ENCODE results near the gene RAB42. TPM values are rescaled to one million over a fixed set of nuclear protein-coding genes. Genes with fewer than 3 reads are reported as not detected.

Gene RAB42
- total RNA-seq, 4 donors from 2014 or later = 0.62 to 0.87 TPM; not detected in 2

DNA sequence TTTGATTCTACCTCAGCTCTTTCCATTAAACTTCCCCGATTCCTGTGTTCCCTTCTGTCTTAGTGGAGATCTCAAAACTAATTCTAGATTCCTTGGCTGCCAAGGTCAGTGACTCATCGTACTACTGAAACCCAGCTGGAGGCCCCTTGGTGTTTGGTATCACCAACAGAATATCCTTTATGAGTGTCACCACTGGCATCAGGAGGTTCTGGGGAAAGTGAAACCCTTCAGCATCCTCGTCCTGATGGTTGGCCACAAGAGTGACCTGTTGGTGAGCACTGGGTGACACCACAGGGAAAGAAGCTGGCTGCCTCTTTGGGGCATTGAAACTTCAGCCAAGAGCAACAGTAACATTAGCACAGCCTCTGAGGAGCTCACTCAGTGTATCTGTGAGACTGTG, 9.6 kb downstream of the RAB42 start:
- Histone ChIP-seq H3K4me3 (no peak overlapping the region), H3K9me3 (no peaks in the 10 kb centered on the region), H3K27me3 (no peaks in the 10 kb centered on the region), H3K36me3 (peaks cover 0 to 36% of the 10 kb centered on the region in 2 donors), H3K27ac (peak overlapping the region in 1 of 4 donors; percentile 26), H3K4me1 (no peaks in the 10 kb centered on the region)
- DNase-seq (peak in 1 of 2 donors; percentile 26), ATAC-seq (peak; percentile 39 to 87)
- intact Hi-C loops (cut with DNase I; ENCODE audit: low total_unique reads) = loop anchor here (2.0 kb wide), 1 partner anchor 83 kb away; no protein-coding TSS in a partner anchor
- TF ChIP-seq, protein P1, sequence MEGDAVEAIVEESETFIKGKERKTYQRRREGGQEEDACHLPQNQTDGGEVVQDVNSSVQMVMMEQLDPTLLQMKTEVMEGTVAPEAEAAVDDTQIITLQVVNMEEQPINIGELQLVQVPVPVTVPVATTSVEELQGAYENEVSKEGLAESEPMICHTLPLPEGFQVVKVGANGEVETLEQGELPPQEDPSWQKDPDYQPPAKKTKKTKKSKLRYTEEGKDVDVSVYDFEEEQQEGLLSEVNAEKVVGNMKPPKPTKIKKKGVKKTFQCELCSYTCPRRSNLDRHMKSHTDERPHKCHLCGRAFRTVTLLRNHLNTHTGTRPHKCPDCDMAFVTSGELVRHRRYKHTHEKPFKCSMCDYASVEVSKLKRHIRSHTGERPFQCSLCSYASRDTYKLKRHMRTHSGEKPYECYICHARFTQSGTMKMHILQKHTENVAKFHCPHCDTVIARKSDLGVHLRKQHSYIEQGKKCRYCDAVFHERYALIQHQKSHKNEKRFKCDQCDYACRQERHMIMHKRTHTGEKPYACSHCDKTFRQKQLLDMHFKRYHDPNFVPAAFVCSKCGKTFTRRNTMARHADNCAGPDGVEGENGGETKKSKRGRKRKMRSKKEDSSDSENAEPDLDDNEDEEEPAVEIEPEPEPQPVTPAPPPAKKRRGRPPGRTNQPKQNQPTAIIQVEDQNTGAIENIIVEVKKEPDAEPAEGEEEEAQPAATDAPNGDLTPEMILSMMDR (IDR thresholded peaks at IDR 0.05 in 4 of 5, conservative IDR thresholded peaks at IDR 0.05 in 1 of 5) = no peak
- TF ChIP-seq POLR2A (IDR thresholded peaks at IDR 0.05) = no peak
- in situ Hi-C loops (cut with MboI; ENCODE audit: low sequenced_read_pairs in 4 of 4) = loop anchor here (5.0 to 25.0 kb wide), 3 partner anchors 84 to 89 kb away; partner anchors contain the start of gene RCC1 (in 1 of the 4)

- peak overlapping the region in 1 of 4 donors; percentile 26 for H3K27ac ChIP-seq
- peak in 1 of 2 donors; percentile 47 for ATAC-seq
- no peaks in the 10 kb centered on the region for H3K9me3 ChIP-seq
- in situ Hi-C loops (cut with MboI; ENCODE audit: low sequenced_read_pairs in 4 of 4) = loop anchor here (5.0 to 25.0 kb wide), 3 partner anchors 85 to 90 kb away; partner anchors contain the start of gene RCC1 (in 1 of the 4)
- no peak overlapping the region for H3K4me3 ChIP-seq
- intact Hi-C loops (cut with DNase I; ENCODE audit: low total_unique reads) = loop anchor here (2.0 kb wide), 1 partner anchor 84 kb away; no protein-coding TSS in a partner anchor
- H3K4me1 ChIP-seq = no peaks in the 10 kb centered on the region
- no peak for TF ChIP-seq POLR2A (IDR thresholded peaks at IDR 0.05)
- TF ChIP-seq, protein P1 (IDR thresholded peaks at IDR 0.05 in 4 of 5, conservative IDR thresholded peaks at IDR 0.05 in 1 of 5) = peak; percentile 15 to 56 (median 53)
- no peaks in the 10 kb centered on the region for H3K27me3 ChIP-seq
- H3K36me3 ChIP-seq = peaks cover 0 to 47% of the 10 kb centered on the region in 2 donors
- peak in 1 of 2 donors; percentile 13 for DNase-seq
Observed at GRCh38 chr1:28602536-28603439, 10.7 kb downstream of the RAB42 start.

DNA sequence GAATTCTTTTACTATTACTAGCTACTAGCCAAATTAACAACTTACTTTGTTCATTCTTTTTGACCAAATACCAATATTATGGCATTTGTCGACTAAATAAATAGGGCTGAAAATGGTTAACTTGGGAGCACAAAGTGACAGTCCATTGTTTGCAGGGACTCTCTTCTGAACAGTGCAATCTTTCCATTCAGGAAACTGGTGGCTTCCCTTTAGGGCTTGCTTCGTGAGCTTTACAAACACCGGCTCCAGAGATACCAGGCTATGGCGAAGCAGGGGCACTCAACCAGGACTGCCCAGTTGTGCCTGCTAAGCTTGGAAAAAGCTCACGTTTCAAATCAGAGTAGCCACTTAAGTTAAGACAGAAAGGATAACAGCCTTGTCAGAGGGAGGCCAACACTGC, 12.3 kb downstream of the RAB42 start:
- Histone ChIP-seq H3K9me3 (no peaks in the 10 kb centered on the region), H3K27me3 (no peaks in the 10 kb centered on the region), H3K27ac (no peak overlapping the region), H3K36me3 (peaks cover 0 to 61% of the 10 kb centered on the region in 2 donors), H3K4me1 (no peaks in the 10 kb centered on the region), H3K4me3 (no peak overlapping the region)
- ATAC-seq = no peak
- intact Hi-C loops (cut with DNase I; ENCODE audit: low total_unique reads) (no loop called here), in situ Hi-C loops (cut with MboI; ENCODE audit: low sequenced_read_pairs in 4 of 4) (loop anchor here (5.0 to 25.0 kb wide), 3 partner anchors 87 to 92 kb away; partner anchors contain the start of gene RCC1 (in 1 of the 4))
- DNase-seq = no peak
- no peak for TF ChIP-seq POLR2A (IDR thresholded peaks at IDR 0.05)
- TF ChIP-seq, protein P1 (IDR thresholded peaks at IDR 0.05 in 4 of 5, conservative IDR thresholded peaks at IDR 0.05 in 1 of 5) = no peak

DNA sequence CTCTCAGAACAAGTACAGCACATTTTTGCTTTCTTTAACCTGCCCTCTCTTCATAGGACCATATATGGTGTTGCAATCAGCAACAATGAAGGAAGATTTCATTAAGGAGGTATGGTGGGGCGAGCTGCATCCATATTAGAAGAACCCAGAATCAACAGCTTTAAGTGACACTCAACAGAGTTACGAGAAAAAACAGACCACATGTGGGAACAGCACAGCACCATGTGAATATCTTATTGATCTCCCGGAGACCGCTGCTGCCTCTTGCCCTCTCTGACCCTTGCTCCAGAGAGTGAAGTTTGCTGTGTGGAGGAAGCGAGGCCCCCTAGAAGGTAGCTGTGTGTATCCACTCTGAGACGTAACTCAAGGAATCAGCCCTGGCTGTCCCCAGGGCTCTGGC, 12.9 kb downstream of the RAB42 start:
- ATAC-seq = no peak
- Histone ChIP-seq H3K9me3 (no peaks in the 10 kb centered on the region), H3K4me1 (no peaks in the 10 kb centered on the region), H3K27ac (no peak overlapping the region), H3K27me3 (no peaks in the 10 kb centered on the region), H3K36me3 (peaks cover 0 to 67% of the 10 kb centered on the region in 2 donors), H3K4me3 (no peak overlapping the region)
- intact Hi-C loops (cut with DNase I; ENCODE audit: low total_unique reads) = no loop called here
- in situ Hi-C loops (cut with MboI; ENCODE audit: low sequenced_read_pairs in 4 of 4) = loop anchor here (5.0 to 25.0 kb wide), 3 partner anchors 88 to 93 kb away; partner anchors contain the start of gene RCC1 (in 1 of the 4)
- no peak for DNase-seq
- TF ChIP-seq POLR2A (IDR thresholded peaks at IDR 0.05) = no peak
- TF ChIP-seq, protein P1 (IDR thresholded peaks at IDR 0.05 in 4 of 5, conservative IDR thresholded peaks at IDR 0.05 in 1 of 5) = no peak

Data from gastrocnemius medialis (tissue), 4 donors.